Psoas muscle (tissue), 8 donors: ENCODE data around the gene PHF14. TPM values are rescaled to one million over a fixed set of nuclear protein-coding genes. Genes with fewer than 3 reads are reported as not detected.

Source experiments
- ATAC-seq, 4 donors: fragments of 200-7000 bp; cut with Tn5 transposase; one replicate each; pipeline ENCODE4 v1.9.1; 2020; ENCODE audit warnings: moderate library complexity in 3 of 4, mild to moderate bottlenecking in 2 of 4
- DNase-seq, 2 donors: peaks; one replicate each; pipeline ENCODE4 v3.0.0-alpha.2; 2020
- H3K27ac ChIP-seq: fragments of 200-600 bp; one replicate; pipeline ENCODE4 v1.8.0; 2022
- H3K27me3 ChIP-seq, 3 donors: fragments of 200-600 bp in 1 of 3; one replicate each; pipeline versions ENCODE4 v1.6.1 to v1.8.0; 2013 to 2022; ENCODE audit warnings: low read length in 2 of 3, mild to moderate bottlenecking in 2 of 3, moderate library complexity in 1 of 3; ENCODE audit not compliant: insufficient read depth in 3 of 3
- H3K36me3 ChIP-seq, 2 donors: fragments of 200-600 bp in 1 of 2; one replicate each; pipeline versions ENCODE4 v1.6.1 to v1.8.0; 2013 to 2022; ENCODE audit warnings: low read depth in 1 of 2, mild to moderate bottlenecking in 1 of 2, moderate library complexity in 1 of 2; ENCODE audit not compliant: insufficient read depth in 1 of 2
- H3K4me1 ChIP-seq: fragments of 200-600 bp; one replicate; pipeline ENCODE4 v1.8.0; 2022
- H3K4me3 ChIP-seq: fragments of 200-600 bp; one replicate; pipeline ENCODE4 v1.8.0; 2022; ENCODE audit warnings: mild to moderate bottlenecking
- H3K9me3 ChIP-seq: fragments of 200-600 bp; one replicate; pipeline ENCODE4 v1.8.0; 2022
- CTCF ChIP-seq: fragments of 200-600 bp; IDR thresholded peaks from one replicate; pipeline ENCODE4 v1.8.0; 2022; ENCODE audit warnings: antibody characterized with exemption
- WGBS, 3 donors: extraction: QIAGEN DNeasy Blood & Tissue Kit; methylation state at CpG; one replicate each; pipeline versions ENCODE4 v1.1.6 to v1.1.7; 2013; 5-methylcytosine and 5-hydroxymethylcytosine counted together
- intact Hi-C, 2 donors: fragments of 100-400 bp; cut with DNase I; formaldehyde crosslinking; loops; one replicate each; pipeline versions ENCODE4 v1.11.0 to v1.14.2; 2022
- polyA plus RNA-seq, 3 donors: library from polyadenylated mRNA; stranded (reverse); fragments of 200-250 nt; gene quantifications; one replicate each; pipeline ENCODE4 v1.2.3, GENCODE V29; 2013
- total RNA-seq, 4 donors: library from RNA; stranded (reverse); fragmentation: NEBNext Ultra II Directional in 2 of 4; extraction: Animal tissue kit (Norgen Biotek cat#: 25700) in 2 of 4; gene quantifications; one replicate each; pipeline versions ENCODE4 v1.2.1 to v1.2.4, GENCODE V29; 2021 to 2023
- donor health status: healthy with polysubstance abuse.
- donor health status: DM: no; HTN: no; CAD: no; lungs with moderate emphysema.
- donor health status: Bipolar disorder and iron deficiency.
- donor health status: healthy.
- donor health status: DM: yes; HTN: yes; CAD: no.
- donor health status: DM: no; HTN: no; CAD: no.
- donor health status: DM: no; HTN: no; CAD: no.
- donor health status: DM: yes; HTN: yes; CAD: no.

PHF14 gene
- total and polyA plus RNA-seq, 7 donors, result 10.8 to 17.8 (median 13.8) TPM

- Histone ChIP-seq H3K9me3 (no peaks in the 10 kb centered on the region), H3K27ac (peak overlapping the region; percentile 69), H3K36me3 (peaks cover 2 to 52% of the 10 kb centered on the region in 2 donors), H3K27me3 (no peaks in the 10 kb centered on the region), H3K4me3 (no peak overlapping the region), H3K4me1 (peaks cover 41% of the 10 kb centered on the region)
- ATAC-seq, result no peak
- no peak for TF ChIP-seq CTCF
- intact Hi-C loops, result no loop called here
- no peak for DNase-seq
Observed at GRCh38 chr7:10934292-10934691, 39.4 kb upstream of the PHF14 start.

- intact Hi-C loops, result loop anchor here in 1 of 2 donors (5.0 kb wide), 1 partner anchor 33 kb away; the partner anchor contains the start of gene PHF14
- no peak for TF ChIP-seq CTCF
- ATAC-seq (peak; percentile 30 to 64 (median 48)), DNase-seq (peak in 1 of 2 donors; percentile 45)
- peak overlapping the region; percentile 87 for H3K27ac ChIP-seq
- peaks cover 0 to 23% of the 10 kb centered on the region in 2 donors for H3K36me3 ChIP-seq
- peak overlapping the region; percentile 88 for H3K4me3 ChIP-seq
- peaks cover 41% of the 10 kb centered on the region for H3K4me1 ChIP-seq
- no peaks in the 10 kb centered on the region for H3K27me3 ChIP-seq
- no peaks in the 10 kb centered on the region for H3K9me3 ChIP-seq
- WGBS, 3 donors, result 4 to 5% (median 5%) methylated on average over 18 of the region's 18 CpGs
Observed at GRCh38 chr7:10939237-10939910, 34.3 kb upstream of the PHF14 start.

- Histone ChIP-seq H3K27ac (peak overlapping the region; percentile 87), H3K36me3 (peaks cover 0 to 23% of the 10 kb centered on the region in 2 donors), H3K27me3 (no peaks in the 10 kb centered on the region), H3K4me1 (peaks cover 34% of the 10 kb centered on the region), H3K4me3 (peak overlapping the region; percentile 88), H3K9me3 (no peaks in the 10 kb centered on the region)
- DNase-seq (peak; percentile 91 to 94), ATAC-seq (peak; percentile 97 to 99 (median 98))
- intact Hi-C loops, result loop anchor here (2.0 to 5.0 kb wide), 2 partner anchors 32 to 33 kb away; partner anchors contain the start of gene PHF14 (in 2 of the 2)
- 0% methylated on average over 59 to 61 of the region's 61 CpGs for WGBS, 3 donors
- no peak for TF ChIP-seq CTCF
Observed at GRCh38 chr7:10939911-10940703, 33.6 kb upstream of the PHF14 start.

- 23% methylated on average over 18 of the region's 18 CpGs for WGBS, 3 donors
- intact Hi-C loops, result loop anchor here in 1 of 2 donors (2.0 kb wide), 1 partner anchor 32 kb away; the partner anchor contains the start of gene PHF14
- ATAC-seq (no peak), DNase-seq (no peak)
- no peaks in the 10 kb centered on the region for H3K9me3 ChIP-seq
- peak overlapping the region; percentile 87 for H3K27ac ChIP-seq
- peak overlapping the region; percentile 88 for H3K4me3 ChIP-seq
- TF ChIP-seq CTCF, result no peak
- peaks cover 0 to 22% of the 10 kb centered on the region in 2 donors for H3K36me3 ChIP-seq
- H3K27me3 ChIP-seq, result no peaks in the 10 kb centered on the region
- H3K4me1 ChIP-seq, result peaks cover 27% of the 10 kb centered on the region
Observed at GRCh38 chr7:10940704-10941355, 32.8 kb upstream of the PHF14 start.
